Kidney epithelial cell (primary cell): ENCODE measurements around the gene ANAPC2. TPM values are rescaled to one million over a fixed set of nuclear protein-coding genes. Genes with fewer than 3 reads are reported as not detected.

Experiments
- DNase-seq: peaks from one replicate; pipeline ENCODE4 v3.0.0-alpha.2; 2010; ENCODE audit warnings: low read depth
- H3K27me3 ChIP-seq: 2 replicates; pipeline ENCODE4 v1.6.0; 2011; ENCODE audit warnings: low read length; ENCODE audit not compliant: control insufficient read depth, insufficient read depth
- H3K36me3 ChIP-seq: 2 replicates; pipeline ENCODE4 v1.5.1; 2011; ENCODE audit warnings: low read length; ENCODE audit not compliant: control insufficient read depth, insufficient read depth
- H3K4me3 ChIP-seq: 2 replicates; pipeline ENCODE4 v1.5.1; 2011; ENCODE audit warnings: low read depth, mild to moderate bottlenecking, control low read depth, low read length
- CTCF ChIP-seq: IDR thresholded peaks from 2 replicates; pipeline ENCODE4 v1.5.1; 2011; ENCODE audit warnings: mild to moderate bottlenecking, moderate library complexity, low read length, control low read depth, inconsistent platforms; ENCODE audit not compliant: insufficient read depth, poor library complexity, severe bottlenecking
- total RNA-seq: library from RNA; depleted of rRNA; stranded (reverse); fragments of >200 nt; gene quantifications from 2 replicates; pipeline ENCODE4 v1.2.3, GENCODE V29; 2015

The ANAPC2 gene
- total RNA-seq, 1 donor from 2014 or later: 18.8 TPM

- Histone ChIP-seq H3K27me3 (no peaks in the 10 kb centered on the region), H3K4me3 (no peak overlapping the region), H3K36me3 (no peaks in the 10 kb centered on the region)
- no peak for TF ChIP-seq CTCF
- DNase-seq: no peak
Measured at GRCh38 chr9:137186385-137186784, 2.0 kb downstream of the ANAPC2 start.

DNA sequence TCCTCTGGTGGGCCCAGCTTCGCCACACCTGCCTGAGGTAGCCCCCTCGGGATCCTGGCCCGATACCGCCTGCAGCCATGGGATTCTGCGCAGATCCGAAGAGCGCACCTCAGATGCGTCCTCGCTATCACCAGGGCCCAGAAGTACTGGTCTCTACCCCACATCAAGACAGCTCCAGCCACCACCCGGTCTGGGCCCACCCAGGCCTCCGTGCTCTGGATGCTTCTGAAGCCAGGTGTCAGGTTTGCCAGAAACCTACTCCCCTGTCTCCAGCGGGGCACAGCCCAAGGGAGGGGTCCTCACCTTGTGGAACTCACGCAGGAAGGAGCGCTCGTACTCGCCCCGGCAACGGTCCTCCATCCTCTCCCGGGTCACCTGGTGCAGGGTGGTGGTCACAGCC is 2.4 kb downstream of the ANAPC2 start:
- Histone ChIP-seq H3K27me3 (no peaks in the 10 kb centered on the region), H3K4me3 (no peak overlapping the region), H3K36me3 (no peaks in the 10 kb centered on the region)
- no peak for TF ChIP-seq CTCF
- no peak for DNase-seq

GRCh38 chr9:137184881-137185660 is 3.3 kb downstream of the ANAPC2 start:
- Histone ChIP-seq H3K36me3 (no peaks in the 10 kb centered on the region), H3K27me3 (no peaks in the 10 kb centered on the region), H3K4me3 (no peak overlapping the region)
- no peak for TF ChIP-seq CTCF
- DNase-seq: no peak

GRCh38 chr9:137183980-137184595 is 4.3 kb downstream of the ANAPC2 start:
- no peak for TF ChIP-seq CTCF
- no peak for DNase-seq
- Histone ChIP-seq H3K4me3 (no peak overlapping the region), H3K36me3 (no peaks in the 10 kb centered on the region), H3K27me3 (no peaks in the 10 kb centered on the region)

GRCh38 chr9:137182836-137183235 is 5.5 kb downstream of the ANAPC2 start:
- DNase-seq: no peak
- no peaks in the 10 kb centered on the region for H3K36me3 ChIP-seq
- no peaks in the 10 kb centered on the region for H3K27me3 ChIP-seq
- no peak for TF ChIP-seq CTCF
- H3K4me3 ChIP-seq: no peak overlapping the region
